NCI-H460 (cell line): Measurements from ENCODE around the gene PCDHB3. TPM values are rescaled to one million over a fixed set of nuclear protein-coding genes. Genes with fewer than 3 reads are reported as not detected.
"Not testable (repeated sequence)": the region's sequence is repeated elsewhere in the genome, so short reads cannot be mapped to it uniquely, and the experiment has no call there.

Experiments
- DNase-seq: peaks from one replicate; pipeline ENCODE4 v3.0.0-alpha.2; 2016; ENCODE audit warnings: low read depth; ENCODE audit errors: extremely low read depth
- total RNA-seq: library from RNA; depleted of rRNA; stranded (reverse); fragments of >200 nt; shearing (Covaris generic); gene quantifications from 2 replicates; pipeline ENCODE4 v1.2.3, GENCODE V29; 2014; rRNA removed

The PCDHB3 gene
- total RNA-seq, 1 experiment from 2014 or later: 0.12 TPM

DNA sequence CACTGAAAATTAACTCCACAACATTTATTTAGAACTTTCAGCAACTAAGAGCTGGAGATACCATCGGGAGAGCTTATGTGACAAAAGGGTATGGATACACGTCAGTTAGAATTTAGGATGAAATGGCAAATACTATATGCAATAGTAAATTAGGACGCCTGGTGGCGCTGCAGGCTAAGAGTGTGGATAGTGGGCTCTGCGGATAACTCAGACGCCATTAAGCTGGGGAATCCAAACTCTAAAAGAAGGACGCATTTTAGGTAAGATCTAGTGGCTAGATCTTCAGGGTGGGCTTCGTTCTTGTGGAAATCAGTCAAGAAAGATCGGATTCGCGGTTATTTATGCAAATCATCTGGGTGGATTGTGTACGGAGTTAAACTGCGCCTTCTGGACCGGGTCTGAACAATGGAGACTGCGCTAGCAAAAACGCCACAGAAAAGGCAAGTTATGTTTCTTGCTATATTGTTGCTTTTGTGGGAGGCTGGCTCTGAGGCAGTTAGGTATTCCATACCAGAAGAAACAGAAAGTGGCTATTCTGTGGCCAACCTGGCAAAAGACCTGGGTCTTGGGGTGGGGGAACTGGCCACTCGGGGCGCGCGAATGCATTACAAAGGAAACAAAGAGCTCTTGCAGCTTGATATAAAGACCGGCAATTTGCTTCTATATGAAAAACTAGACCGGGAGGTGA lies 34.9 kb downstream of the PCDHB3 start, which contains the start of gene PCDHB5:
PCDHB5 (plus strand) TSS at position 177 of the 688 bp plus-strand sequence; CDS start at position 406, 229 bp downstream.
- DNase-seq: peak; percentile 9

- no peak for DNase-seq
Measured at GRCh38 chr5:141135718-141136266, 35.5 kb downstream of the PCDHB3 start.

DNA sequence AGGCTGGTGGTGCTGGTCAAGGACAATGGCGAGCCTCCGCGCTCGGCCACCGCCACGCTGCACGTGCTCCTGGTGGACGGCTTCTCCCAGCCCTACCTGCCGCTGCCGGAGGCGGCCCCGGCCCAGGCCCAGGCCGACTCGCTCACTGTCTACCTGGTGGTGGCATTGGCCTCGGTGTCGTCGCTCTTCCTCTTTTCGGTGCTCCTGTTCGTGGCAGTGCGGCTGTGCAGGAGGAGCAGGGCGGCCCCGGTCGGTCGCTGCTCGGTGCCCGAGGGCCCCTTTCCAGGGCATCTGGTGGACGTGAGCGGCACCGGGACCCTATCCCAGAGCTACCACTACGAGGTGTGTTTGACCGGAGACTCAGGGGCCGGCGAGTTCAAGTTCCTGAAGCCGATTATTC lies 37.1 kb downstream of the PCDHB3 start:
- DNase-seq: not testable (repeated sequence)

GRCh38 chr5:141149812-141150211 lies 49.5 kb downstream of the PCDHB3 start, which contains the start of gene PCDHB6:
TSS of gene PCDHB6 (plus strand) at chr5:141150057. CDS start at chr5:141150258, 201 bp downstream.
- peak; percentile 22 for DNase-seq

DNA sequence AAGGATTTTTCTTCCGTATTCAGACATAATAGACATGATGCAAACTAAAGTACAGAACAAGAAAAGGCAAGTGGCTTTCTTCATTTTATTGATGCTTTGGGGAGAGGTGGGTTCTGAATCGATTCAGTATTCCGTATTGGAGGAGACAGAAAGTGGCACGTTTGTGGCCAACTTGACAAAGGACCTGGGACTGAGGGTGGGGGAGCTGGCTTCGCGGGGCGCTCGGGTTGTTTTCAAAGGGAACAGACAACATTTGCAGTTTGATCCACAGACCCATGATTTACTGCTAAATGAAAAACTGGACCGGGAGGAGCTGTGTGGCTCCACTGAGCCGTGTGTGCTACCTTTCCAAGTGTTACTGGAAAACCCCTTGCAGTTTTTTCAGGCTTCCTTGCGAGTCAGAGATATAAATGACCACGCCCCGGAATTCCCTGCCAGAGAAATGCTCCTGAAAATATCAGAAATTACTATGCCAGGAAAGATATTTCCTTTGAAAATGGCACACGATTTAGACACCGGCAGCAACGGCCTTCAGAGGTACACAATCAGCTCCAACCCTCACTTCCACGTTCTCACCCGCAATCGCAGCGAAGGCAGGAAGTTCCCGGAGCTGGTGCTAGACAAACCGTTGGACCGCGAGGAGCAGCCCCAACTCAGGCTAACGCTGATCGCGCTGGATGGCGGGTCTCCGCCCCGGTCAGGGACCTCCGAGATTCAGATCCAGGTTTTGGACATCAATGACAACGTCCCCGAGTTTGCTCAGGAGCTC lies 50.1 kb downstream of the PCDHB3 start:
- DNase-seq: no peak

- DNase-seq: no peak
Measured at GRCh38 chr5:141150993-141151325, 50.7 kb downstream of the PCDHB3 start.

GRCh38 chr5:141151632-141152031 lies 51.4 kb downstream of the PCDHB3 start:
- not testable (repeated sequence) for DNase-seq

- DNase-seq: not testable (repeated sequence)
Measured at GRCh38 chr5:141152096-141152495, 51.8 kb downstream of the PCDHB3 start.

Other genes with a start within 250 kb of the PCDHB3 start
- gene PCDHA10, start 244.6 kb upstream of the PCDHB3 start, total RNA-seq: 0.03 and 0.05 TPM in 2 replicates
- gene PCDHA11, start 231.5 kb upstream of the PCDHB3 start, total RNA-seq: not detected in 2 replicates
- 4.4 and 5.6 TPM in 2 replicates for gene PCDHA12, start 225.2 kb upstream of the PCDHB3 start, total RNA-seq
- gene PCDHA13, start 218.3 kb upstream of the PCDHB3 start, total RNA-seq: 1.2 and 1.3 TPM in 2 replicates
- gene PCDHAC1, start 174.2 kb upstream of the PCDHB3 start, total RNA-seq: 0.92 and 1.1 TPM in 2 replicates
- gene PCDHAC2, start 134.0 kb upstream of the PCDHB3 start, total RNA-seq: 1.0 and 1.2 TPM in 2 replicates
- 0.03 TPM in 1 of 2 replicates, not detected in the other for gene PCDHB1, start 49.1 kb upstream of the PCDHB3 start, total RNA-seq
- gene PCDHB2, start 5.9 kb upstream of the PCDHB3 start, total RNA-seq: 0.29 and 0.52 TPM in 2 replicates
- not detected in 2 replicates for gene PCDHB4, start 21.3 kb downstream of the PCDHB3 start, total RNA-seq
- 0.07 TPM in 1 of 2 replicates, not detected in the other for gene PCDHB5, start 34.7 kb downstream of the PCDHB3 start, total RNA-seq
- not detected in 2 replicates for gene PCDHB6, start 49.6 kb downstream of the PCDHB3 start, total RNA-seq
- gene PCDHB7, start 72.2 kb downstream of the PCDHB3 start, total RNA-seq: 0.17 and 0.25 TPM in 2 replicates
- 0.14 and 0.22 TPM in 2 replicates for gene PCDHB8, start 77.3 kb downstream of the PCDHB3 start, total RNA-seq
- 0.32 and 0.69 TPM in 2 replicates for gene PCDHB16, start 81.9 kb downstream of the PCDHB3 start, total RNA-seq
- 0.40 and 0.69 TPM in 2 replicates for gene PCDHB9, start 86.7 kb downstream of the PCDHB3 start, total RNA-seq
- 0.35 and 0.72 TPM in 2 replicates for gene PCDHB10, start 91.9 kb downstream of the PCDHB3 start, total RNA-seq
- gene PCDHB11, start 99.2 kb downstream of the PCDHB3 start, total RNA-seq: 5.4 and 6.0 TPM in 2 replicates
- 0.75 and 0.99 TPM in 2 replicates for gene PCDHB12, start 108.2 kb downstream of the PCDHB3 start, total RNA-seq
- gene PCDHB13, start 113.4 kb downstream of the PCDHB3 start, total RNA-seq: 2.2 and 2.5 TPM in 2 replicates
- gene PCDHB14, start 122.9 kb downstream of the PCDHB3 start, total RNA-seq: 2.7 and 2.8 TPM in 2 replicates
- gene PCDHB15, start 144.9 kb downstream of the PCDHB3 start, total RNA-seq: 0.12 and 0.20 TPM in 2 replicates
- not detected in 2 replicates for gene SLC25A2, start 203.6 kb downstream of the PCDHB3 start, total RNA-seq
- 91.7 and 130 TPM in 2 replicates for gene TAF7, start 220.3 kb downstream of the PCDHB3 start, total RNA-seq
- 0.72 and 1.6 TPM in 2 replicates for gene PCDHGA1, start 230.0 kb downstream of the PCDHB3 start, total RNA-seq
- 0.12 TPM in 2 replicates for gene PCDHGA2, start 238.3 kb downstream of the PCDHB3 start, total RNA-seq
- 0.17 TPM in 1 of 2 replicates, not detected in the other for gene PCDHGA3, start 243.4 kb downstream of the PCDHB3 start, total RNA-seq
- 1.1 and 2.6 TPM in 2 replicates for gene PCDHGB1, start 249.6 kb downstream of the PCDHB3 start, total RNA-seq